Stimulated activated CD8-positive, alpha-beta memory T cell treated with anti-CD3 and anti-CD28 coated beads, Interleukin-12 subunit alpha, Interleukin-12 subunit beta, amount 100 ng/mL, for 1 hour (primary cell): ENCODE measurements around the gene HUWE1.
A peak's percentile ranks its signal among the peaks of the same experiment; 100 is the strongest.

ENCODE experiments used
- DNase-seq: peaks from one replicate; pipeline ENCODE4 v3.0.0-alpha.2; 2020; ENCODE audit warnings: low read depth

HUWE1 gene

GRCh38 chrX:53688300-53688699, 1.8 kb upstream of the HUWE1 start:
- no peak for DNase-seq

- no peak for DNase-seq
Observed at GRCh38 chrX:53685711-53686110, 808 bp downstream of the HUWE1 start.

- no peak for DNase-seq
Observed at GRCh38 chrX:53684415-53685192, 1.9 kb downstream of the HUWE1 start.

GRCh38 chrX:53683556-53684414, 2.7 kb downstream of the HUWE1 start:
- DNase-seq, result peak; percentile 83

GRCh38 chrX:53682885-53683555, 3.5 kb downstream of the HUWE1 start:
- no peak for DNase-seq

GRCh38 chrX:53681661-53682060, 4.9 kb downstream of the HUWE1 start:
- DNase-seq, result no peak

GRCh38 chrX:53678667-53679066, 7.9 kb downstream of the HUWE1 start:
- DNase-seq, result no peak

- no peak for DNase-seq
Observed at GRCh38 chrX:53677286-53677685, 9.2 kb downstream of the HUWE1 start.

GRCh38 chrX:53674581-53674980, 11.9 kb downstream of the HUWE1 start:
- no peak for DNase-seq

- DNase-seq, result no peak
Observed at GRCh38 chrX:53669258-53669657, 17.3 kb downstream of the HUWE1 start.

GRCh38 chrX:53666171-53666570, 20.3 kb downstream of the HUWE1 start:
- DNase-seq, result no peak

- no peak for DNase-seq
Observed at GRCh38 chrX:53660004-53660403, 26.5 kb downstream of the HUWE1 start.

GRCh38 chrX:53659039-53659438, 27.5 kb downstream of the HUWE1 start:
- DNase-seq, result no peak

- no peak for DNase-seq
Observed at GRCh38 chrX:53656845-53657244, 29.7 kb downstream of the HUWE1 start.

GRCh38 chrX:53654376-53654775, 32.1 kb downstream of the HUWE1 start:
- DNase-seq, result no peak

- no peak for DNase-seq
Observed at GRCh38 chrX:53644751-53645150, 41.8 kb downstream of the HUWE1 start.

GRCh38 chrX:53642337-53642736, 44.2 kb downstream of the HUWE1 start:
- DNase-seq, result no peak

GRCh38 chrX:53639257-53639656, 47.3 kb downstream of the HUWE1 start:
- DNase-seq, result no peak

- no peak for DNase-seq
Observed at GRCh38 chrX:53637479-53637878, 49.0 kb downstream of the HUWE1 start.

GRCh38 chrX:53631156-53631555, 55.4 kb downstream of the HUWE1 start:
- DNase-seq, result no peak

- no peak for DNase-seq
Observed at GRCh38 chrX:53630261-53630660, 56.3 kb downstream of the HUWE1 start.

GRCh38 chrX:53622431-53622830, 64.1 kb downstream of the HUWE1 start:
- DNase-seq, result no peak
